ENCODE measurements around the gene ASXL2.
A peak's percentile ranks its signal among the peaks of the same experiment; 100 is the strongest.
"Not testable (repeated sequence)": the region's sequence is repeated elsewhere in the genome, so short reads cannot be mapped to it uniquely, and the experiment has no call there.

Gene ASXL2

DNA sequence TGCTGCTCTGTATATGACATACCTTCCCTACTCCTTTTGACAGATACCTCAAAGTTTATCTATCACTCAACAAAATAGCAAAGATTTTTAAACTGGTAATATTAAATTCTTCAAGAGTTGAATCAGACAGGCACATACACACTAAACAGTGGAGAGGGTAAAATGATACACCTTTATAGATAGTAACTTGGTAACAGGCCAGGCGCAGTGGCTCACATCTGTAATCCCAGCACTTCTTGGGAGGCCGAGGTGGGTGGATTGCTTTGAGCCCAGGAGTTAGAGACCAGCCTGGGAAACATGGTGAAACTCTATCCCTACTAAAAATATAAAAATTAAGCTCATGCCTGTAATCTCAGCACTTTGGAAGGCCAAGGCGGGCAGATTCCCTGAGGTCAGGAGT is 23.2 kb downstream of the ASXL2 start:
- Mint-ChIP-seq H3K4me3 (no peak overlapping the region), H3K27ac (no peak overlapping the region), H3K4me1 (peaks cover 60% of the 10 kb centered on the region), H3K27me3 (no peaks in the 10 kb centered on the region), H3K9me3 (no peaks in the 10 kb centered on the region)
- DNase-seq: no peak
- no peak for ATAC-seq

DNA sequence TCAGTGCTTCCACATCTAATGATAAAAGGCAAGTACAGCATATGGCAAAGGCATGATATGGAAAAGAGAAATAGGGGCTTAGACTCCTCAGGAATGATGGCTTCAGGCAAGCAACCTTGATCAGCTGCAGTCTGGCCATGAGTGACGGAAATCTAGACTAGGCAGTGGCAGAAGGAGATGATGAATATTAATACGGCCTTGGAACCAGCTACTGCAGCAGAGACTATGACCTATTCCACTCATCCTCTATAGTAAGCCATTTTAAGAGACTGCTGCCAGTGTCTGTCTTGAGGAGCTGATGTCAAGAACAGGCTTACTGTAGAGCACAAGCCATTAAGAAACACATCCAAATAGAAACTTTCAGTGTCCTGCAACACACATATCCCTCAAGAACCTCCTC is 23.7 kb downstream of the ASXL2 start:
- H3K27me3 Mint-ChIP-seq: no peaks in the 10 kb centered on the region
- no peak for DNase-seq
- ATAC-seq: no peak
- no peak overlapping the region for H3K4me3 Mint-ChIP-seq
- no peak overlapping the region for H3K27ac Mint-ChIP-seq
- H3K4me1 Mint-ChIP-seq: peaks cover 59% of the 10 kb centered on the region
- no peaks in the 10 kb centered on the region for H3K9me3 Mint-ChIP-seq

DNA sequence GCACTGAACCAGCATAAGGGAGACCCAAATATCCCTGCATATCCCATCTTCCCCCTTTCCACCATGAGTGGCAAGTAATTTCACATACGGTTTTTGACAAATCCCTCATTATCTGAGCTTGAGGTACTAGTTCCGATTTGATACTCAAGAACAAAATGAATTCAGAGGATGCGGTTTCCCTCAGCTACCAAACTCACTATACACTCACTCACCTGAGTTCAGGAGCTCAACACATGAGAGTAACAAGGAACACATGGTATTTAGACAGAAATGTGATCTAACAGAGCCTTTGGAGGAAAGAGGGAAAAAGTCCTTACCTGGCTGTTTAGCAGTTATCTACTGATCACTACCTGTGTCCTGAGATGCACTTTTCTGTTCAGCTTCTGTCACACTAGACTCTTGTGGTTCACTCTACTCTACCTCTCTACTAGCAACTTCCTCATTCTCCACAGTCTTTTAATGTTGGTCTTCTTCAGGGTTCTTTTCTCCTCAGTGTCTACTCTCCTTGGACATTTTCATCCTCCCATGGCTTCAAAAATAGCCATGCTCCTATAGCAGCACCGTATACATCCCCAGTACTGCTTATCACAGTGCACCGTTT is 25.1 kb downstream of the ASXL2 start:
- Mint-ChIP-seq H3K27me3 (no peaks in the 10 kb centered on the region), H3K4me1 (peaks cover 54% of the 10 kb centered on the region), H3K4me3 (peak overlapping the region; percentile 2 to 61), H3K27ac (peak overlapping the region in 1 of 2 donors; percentile 34), H3K9me3 (no peaks in the 10 kb centered on the region)
- DNase-seq (no peak), ATAC-seq (peak; percentile 28)

- H3K4me3 Mint-ChIP-seq: peak overlapping the region; percentile 68 to 75
- ATAC-seq: peak; percentile 97
- peak; percentile 35 to 38 for DNase-seq
- no peaks in the 10 kb centered on the region for H3K27me3 Mint-ChIP-seq
- peaks cover 53% of the 10 kb centered on the region for H3K4me1 Mint-ChIP-seq
- peak overlapping the region; percentile 24 to 82 for H3K27ac Mint-ChIP-seq
- no peaks in the 10 kb centered on the region for H3K9me3 Mint-ChIP-seq
Observed at GRCh38 chr2:25851740-25852503, 26.4 kb downstream of the ASXL2 start.

DNA sequence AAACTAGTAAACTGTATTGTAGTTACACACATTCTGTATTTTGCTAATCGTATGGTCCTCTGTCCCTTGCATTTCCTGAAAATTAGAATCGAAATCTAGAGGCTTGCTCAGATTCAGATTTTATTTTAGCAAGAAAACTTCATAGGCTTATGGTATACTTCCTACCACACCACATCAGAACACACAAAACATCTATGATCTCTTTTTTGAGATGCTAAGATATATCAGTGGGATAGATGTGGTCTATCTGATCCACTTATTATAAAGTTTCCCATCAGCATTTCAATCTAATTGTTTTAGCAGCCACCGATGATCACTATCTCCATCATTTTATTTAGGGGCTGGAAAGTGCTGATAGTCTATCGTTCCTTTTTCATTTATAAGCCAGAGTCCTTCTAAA is 27.9 kb downstream of the ASXL2 start:
- not testable (repeated sequence) for DNase-seq, ATAC-seq, H3K9me3 Mint-ChIP-seq, H3K27me3 Mint-ChIP-seq
- peak overlapping the region; percentile 13 to 34 for H3K27ac Mint-ChIP-seq
- peaks cover 53% of the 10 kb centered on the region for H3K4me1 Mint-ChIP-seq
- peak overlapping the region; percentile 59 to 61 for H3K4me3 Mint-ChIP-seq

DNA sequence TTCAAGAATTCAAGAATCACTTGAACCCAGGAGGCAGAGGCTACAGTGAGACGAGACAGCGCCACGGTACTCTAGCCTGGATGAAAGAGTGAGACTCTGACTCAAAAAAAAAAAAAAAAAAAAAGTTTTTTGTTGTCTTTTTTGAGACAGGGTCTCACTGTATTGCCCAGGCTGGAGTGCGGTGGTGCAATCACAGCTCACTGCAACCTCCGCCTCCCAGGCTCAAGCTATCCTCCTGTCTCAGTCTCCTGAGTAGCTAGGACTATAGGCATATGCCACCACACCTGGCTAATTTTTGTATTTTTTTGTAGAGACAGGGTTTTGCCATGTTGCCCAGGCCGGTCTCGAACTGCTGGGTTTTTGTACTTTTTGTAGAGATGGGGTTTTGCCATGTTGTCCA is 28.9 kb downstream of the ASXL2 start:
- not testable (repeated sequence) for H3K4me3 Mint-ChIP-seq, ATAC-seq, H3K27ac Mint-ChIP-seq, H3K27me3 Mint-ChIP-seq, DNase-seq, H3K9me3 Mint-ChIP-seq
- peaks cover 46% of the 10 kb centered on the region for H3K4me1 Mint-ChIP-seq

DNA sequence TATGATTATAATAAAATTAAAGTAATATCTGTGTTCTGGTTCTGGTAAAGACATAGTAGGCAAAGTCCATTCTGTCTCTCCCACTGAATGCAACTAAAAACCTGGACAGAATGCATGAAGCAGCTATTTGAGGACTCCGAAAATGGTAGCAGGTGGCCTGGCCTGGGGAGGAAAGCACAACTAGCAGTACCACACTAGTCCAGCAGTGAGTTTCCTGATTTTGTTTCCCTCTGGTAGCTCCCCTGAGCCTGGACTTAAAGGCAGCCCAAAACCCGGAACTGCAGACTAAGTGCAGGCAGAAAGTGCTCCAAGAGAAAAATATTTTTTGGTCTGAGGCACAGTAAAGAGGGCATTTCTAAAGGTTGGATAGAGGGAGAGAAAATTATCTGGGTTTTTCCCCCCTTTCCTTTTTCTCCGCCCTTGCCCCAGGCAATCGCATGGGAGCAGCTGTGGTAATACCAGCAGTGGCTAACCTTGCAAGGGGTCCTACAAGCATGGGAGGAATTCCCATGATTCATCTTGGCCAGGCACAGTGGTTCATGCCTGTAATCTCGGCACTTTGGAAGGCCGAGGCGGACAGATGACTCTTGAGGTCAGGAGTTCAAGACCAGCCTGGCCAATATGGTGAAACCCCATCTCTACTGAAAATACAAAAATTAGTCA is 32.3 kb downstream of the ASXL2 start:
- Mint-ChIP-seq H3K4me3 (no peak overlapping the region), H3K27ac (peak overlapping the region; percentile 46 to 76), H3K9me3 (no peaks in the 10 kb centered on the region), H3K4me1 (peaks cover 20% of the 10 kb centered on the region), H3K27me3 (no peaks in the 10 kb centered on the region)
- ATAC-seq (no peak), DNase-seq (no peak)

GRCh38 chr2:25844089-25844488 is 34.2 kb downstream of the ASXL2 start:
- no peak for DNase-seq
- Mint-ChIP-seq H3K4me1 (peaks cover 13% of the 10 kb centered on the region), H3K27me3 (no peaks in the 10 kb centered on the region), H3K4me3 (no peak overlapping the region), H3K9me3 (no peaks in the 10 kb centered on the region), H3K27ac (no peak overlapping the region)
- no peak for ATAC-seq

DNA sequence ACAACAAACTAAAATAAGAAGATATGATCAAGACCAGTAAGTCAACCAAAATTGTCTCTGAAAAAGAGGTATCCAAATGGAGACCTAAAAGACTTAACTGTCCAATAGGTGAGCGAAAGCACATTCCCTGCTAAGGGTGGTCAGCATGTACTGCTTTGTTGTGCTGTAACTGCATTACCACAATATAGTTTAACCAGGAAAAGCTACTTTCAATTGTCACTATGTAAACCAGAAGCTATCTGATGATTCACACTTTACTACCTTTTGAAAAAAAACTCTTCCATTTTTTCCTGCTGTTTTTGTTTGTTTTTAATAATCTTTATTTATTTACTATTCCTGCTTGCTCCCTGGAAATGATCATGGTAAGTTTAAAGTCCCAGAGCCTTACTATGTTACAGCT is 36.1 kb downstream of the ASXL2 start:
- peaks cover 18% of the 10 kb centered on the region for H3K4me1 Mint-ChIP-seq
- no peak overlapping the region for H3K4me3 Mint-ChIP-seq
- no peaks in the 10 kb centered on the region for H3K9me3 Mint-ChIP-seq
- H3K27ac Mint-ChIP-seq: peak overlapping the region in 1 of 2 donors; percentile 44
- no peaks in the 10 kb centered on the region for H3K27me3 Mint-ChIP-seq
- ATAC-seq (no peak), DNase-seq (no peak)

GRCh38 chr2:25838152-25838756 is 40.0 kb downstream of the ASXL2 start:
- Mint-ChIP-seq H3K27ac (peak overlapping the region in 1 of 2 donors; percentile 31), H3K9me3 (peaks cover 0 to 4% of the 10 kb centered on the region in 2 donors), H3K4me3 (no peak overlapping the region), H3K4me1 (peaks cover 26% of the 10 kb centered on the region), H3K27me3 (no peaks in the 10 kb centered on the region)
- DNase-seq (no peak), ATAC-seq (no peak)

DNA sequence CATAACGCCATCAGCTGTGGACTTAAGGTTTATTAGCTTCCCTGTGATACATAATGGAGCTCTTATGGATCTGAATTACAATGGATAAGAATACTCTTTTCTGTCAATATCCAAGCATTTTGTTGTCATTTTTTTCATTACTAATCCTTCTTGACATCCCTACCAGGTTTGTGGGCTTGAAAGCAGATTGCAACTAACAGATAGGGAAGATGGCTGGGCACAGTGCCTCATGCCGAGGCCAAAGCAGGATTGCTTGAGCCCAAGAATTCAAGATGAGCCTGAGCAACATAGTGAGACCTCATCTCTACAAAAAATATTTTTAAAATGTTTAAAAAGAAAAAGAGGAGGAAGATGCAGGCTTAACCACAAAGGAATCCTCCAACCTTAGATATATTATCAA is 42.4 kb downstream of the ASXL2 start:
- peaks cover 9 to 13% of the 10 kb centered on the region in 2 donors for H3K9me3 Mint-ChIP-seq
- H3K27ac Mint-ChIP-seq: no peak overlapping the region
- ATAC-seq (no peak), DNase-seq (no peak)
- H3K4me3 Mint-ChIP-seq: no peak overlapping the region
- peaks cover 42% of the 10 kb centered on the region for H3K4me1 Mint-ChIP-seq
- no peaks in the 10 kb centered on the region for H3K27me3 Mint-ChIP-seq

GRCh38 chr2:25833566-25833965 is 44.7 kb downstream of the ASXL2 start:
- ATAC-seq: no peak
- Mint-ChIP-seq H3K4me1 (peaks cover 63% of the 10 kb centered on the region), H3K27me3 (no peaks in the 10 kb centered on the region), H3K27ac (no peak overlapping the region), H3K4me3 (no peak overlapping the region), H3K9me3 (peaks cover 9 to 17% of the 10 kb centered on the region in 2 donors)
- DNase-seq: no peak

- H3K4me1 Mint-ChIP-seq: peaks cover 57% of the 10 kb centered on the region
- H3K27me3 Mint-ChIP-seq: no peaks in the 10 kb centered on the region
- peaks cover 9 to 17% of the 10 kb centered on the region in 2 donors for H3K9me3 Mint-ChIP-seq
- no peak for ATAC-seq
- H3K27ac Mint-ChIP-seq: peak overlapping the region in 1 of 2 donors; percentile 19
- no peak for DNase-seq
- no peak overlapping the region for H3K4me3 Mint-ChIP-seq
Observed at GRCh38 chr2:25832897-25833296, 45.4 kb downstream of the ASXL2 start.

- H3K27ac Mint-ChIP-seq: peak overlapping the region; percentile 75 to 97
- peaks cover 60% of the 10 kb centered on the region for H3K4me1 Mint-ChIP-seq
- no peak for DNase-seq
- peak; percentile 96 for ATAC-seq
- no peaks in the 10 kb centered on the region for H3K27me3 Mint-ChIP-seq
- H3K9me3 Mint-ChIP-seq: peaks cover 9 to 17% of the 10 kb centered on the region in 2 donors
- peak overlapping the region; percentile 70 to 72 for H3K4me3 Mint-ChIP-seq
Observed at GRCh38 chr2:25831746-25832449, 46.4 kb downstream of the ASXL2 start.

DNA sequence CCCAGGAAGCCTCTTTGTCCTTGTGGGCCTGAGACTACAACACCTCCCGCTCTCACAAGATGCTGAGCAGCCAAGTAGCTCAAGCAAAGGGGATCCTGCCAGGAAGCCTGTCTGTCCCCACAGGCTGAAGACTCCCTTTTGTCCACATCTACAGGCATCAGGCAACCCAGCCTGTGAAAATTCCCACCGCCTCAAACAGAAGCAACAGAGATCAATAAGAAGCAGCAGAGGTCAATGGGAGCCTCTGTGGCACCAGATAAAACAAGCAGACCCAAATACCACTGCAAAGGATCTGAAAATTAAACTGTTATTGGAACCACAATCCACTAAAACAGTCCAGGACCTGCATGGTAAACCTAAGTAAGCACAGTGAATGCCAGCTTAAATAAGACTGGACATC is 48.5 kb downstream of the ASXL2 start:
- Mint-ChIP-seq H3K27ac (peak overlapping the region in 1 of 2 donors; percentile 88), H3K4me1 (peaks cover 79% of the 10 kb centered on the region), H3K4me3 (peak overlapping the region; percentile 10 to 76)

More for the DNA sequence above, 48.5 kb downstream of the ASXL2 start:
- DNase-seq: no peak
- no peak for ATAC-seq
- Mint-ChIP-seq H3K27me3 (no peaks in the 10 kb centered on the region), H3K9me3 (peaks cover 9 to 17% of the 10 kb centered on the region in 2 donors)

Measured in stimulated activated naive CD8-positive, alpha-beta T cell treated with anti-CD3 and anti-CD28 coated beads, Interleukin-15, amount 100 ng/mL, for 72 hours (primary cell).